DOHH2 (cell line): ENCODE data around the gene MTF1.
"Not testable (repeated sequence)": the region's sequence is repeated elsewhere in the genome, so short reads cannot be mapped to it uniquely, and the experiment has no call there.

Source experiments
- CTCF ChIP-seq: fragments of 200-600 bp; sonication (generic); IDR thresholded peaks from one replicate; pipeline ENCODE4 v1.5.1; 2014; ENCODE audit warnings: antibody characterized with exemption, mild to moderate bottlenecking, low read depth, low read length; ENCODE audit not compliant: poor library complexity, severe bottlenecking
- EZH2phosphoT487 ChIP-seq: fragments of 200-600 bp; sonication (generic); IDR thresholded peaks from 2 replicates; pipeline ENCODE4 v1.6.1; 2017; ENCODE audit warnings: borderline replicate concordance, mild to moderate bottlenecking, antibody characterized with exemption, low read length, moderate library complexity, mixed read lengths

GRCh38 chr1:37771440-37771839 lies 88.0 kb downstream of the MTF1 start:
- TF ChIP-seq CTCF, EZH2phosphoT487: not testable (repeated sequence)
